Left lung (tissue), 10 donors: ENCODE results near the gene REC8. TPM values are rescaled to one million over a fixed set of nuclear protein-coding genes. Genes with fewer than 3 reads are reported as not detected.

Experiments used
- ATAC-seq: fragments of 200-7000 bp; cut with Tn5 transposase; one replicate; pipeline ENCODE4 v1.9.1; 2020; ENCODE audit warnings: moderate library complexity
- DNase-seq, 4 donors: peaks; one replicate each; pipeline ENCODE4 v3.0.0-alpha.2; 2013 to 2020
- H3K27ac ChIP-seq, 2 donors: fragments of 200-600 bp; sonication (generic) in 1 of 2; one replicate each; pipeline versions ENCODE4 v1.5.0 to v1.8.0; 2020 to 2021
- H3K27me3 ChIP-seq, 2 donors: fragments of 200-600 bp; sonication (generic) in 1 of 2; one replicate each; pipeline versions ENCODE4 v1.5.0 to v1.8.0; 2020 to 2021
- H3K36me3 ChIP-seq, 2 donors: fragments of 200-600 bp; sonication (generic) in 1 of 2; one replicate each; pipeline versions ENCODE4 v1.5.0 to v1.8.0; 2020 to 2021
- H3K4me1 ChIP-seq, 2 donors: fragments of 200-600 bp; one replicate each; pipeline ENCODE4 v1.8.0; 2021
- H3K4me3 ChIP-seq, 2 donors: fragments of 200-600 bp; sonication (generic) in 1 of 2; one replicate each; pipeline versions ENCODE4 v1.5.0 to v1.8.0; 2020 to 2021; ENCODE audit warnings: mild to moderate bottlenecking in 1 of 2
- H3K9me3 ChIP-seq, 2 donors: fragments of 200-600 bp; sonication (generic) in 1 of 2; one replicate each; pipeline versions ENCODE4 v1.5.0 to v1.8.0; 2020 to 2021
- CTCF ChIP-seq, 2 donors: fragments of 200-600 bp; sonication (generic) in 1 of 2; IDR thresholded peaks; one replicate each; pipeline versions ENCODE4 v1.5.0 to v1.8.0; 2021; ENCODE audit warnings: antibody characterized with exemption in 2 of 2
- intact Hi-C, 2 donors: fragments of 100-400 bp; cut with DNase I; formaldehyde crosslinking; loops; one replicate each; pipeline versions ENCODE4 v1.11.2 to v1.14.2; 2022
- polyA plus RNA-seq, 6 donors: library from polyadenylated mRNA; unstranded; fragments of 120-200 nt; gene quantifications; one replicate each; pipeline ENCODE4 v1.2.1, GENCODE V29; 2013; ENCODE audit not compliant: insufficient read length in 6 of 6
- total RNA-seq, 2 donors: library from RNA; stranded (reverse); fragmentation: NEBNext Ultra II Directional; extraction: Animal tissue kit (Norgen Biotek cat#: 25700); gene quantifications; one replicate each; pipeline ENCODE4 v1.2.1, GENCODE V29; 2021
- donor health status: DM: no; HTN: yes; CAD: no.
- donor health status: DM: no; HTN: no; CAD: no.

Gene REC8
- total and polyA plus RNA-seq, 8 donors: 27.0 to 66.0 (median 42.0) TPM

GRCh38 chr14:24187539-24187915, 15.6 kb downstream of the REC8 start:
- intact Hi-C loops: no loop called here
- TF ChIP-seq CTCF (IDR thresholded peaks at IDR 0.05): no peak
- no peak for ATAC-seq
- Histone ChIP-seq H3K4me3 (peak overlapping the region in 1 of 2 donors; percentile 74), H3K4me1 (peaks cover 6 to 29% of the 10 kb centered on the region in 2 donors), H3K27me3 (no peaks in the 10 kb centered on the region), H3K36me3 (peaks cover 0 to 78% of the 10 kb centered on the region in 2 donors), H3K9me3 (no peaks in the 10 kb centered on the region), H3K27ac (peak overlapping the region in 1 of 2 donors; percentile 73)
- DNase-seq: no peak

GRCh38 chr14:24188251-24189058, 16.6 kb downstream of the REC8 start, which contains the start of gene IPO4:
TSS of gene IPO4 (minus strand) at chr14:24188816. CDS start at chr14:24188787, 29 bp downstream.
- intact Hi-C loops: no loop called here

GRCh38 chr14:24189059-24189375, 17.1 kb downstream of the REC8 start:
- no peaks in the 10 kb centered on the region for H3K9me3 ChIP-seq
- no peaks in the 10 kb centered on the region for H3K27me3 ChIP-seq
- no peak for TF ChIP-seq CTCF (IDR thresholded peaks at IDR 0.05)
- peak overlapping the region; percentile 36 to 73 for H3K27ac ChIP-seq
- ATAC-seq (no peak), DNase-seq (no peak)
- peak overlapping the region; percentile 74 to 86 for H3K4me3 ChIP-seq
- H3K4me1 ChIP-seq: peaks cover 7 to 33% of the 10 kb centered on the region in 2 donors
- intact Hi-C loops: no loop called here
- H3K36me3 ChIP-seq: peaks cover 0 to 70% of the 10 kb centered on the region in 2 donors

More at GRCh38 chr14:24188251-24189058, 16.6 kb downstream of the REC8 start, which contains the start of gene IPO4:
- Histone ChIP-seq H3K36me3 (peaks cover 0 to 76% of the 10 kb centered on the region in 2 donors), H3K4me1 (peaks cover 6 to 29% of the 10 kb centered on the region in 2 donors), H3K4me3 (peak within 1 kb of the TSS; percentile 74 to 86), H3K9me3 (no peaks in the 10 kb centered on the region), H3K27ac (peak within 1 kb of the TSS; percentile 36 to 73), H3K27me3 (no peaks in the 10 kb centered on the region)
- DNase-seq: peak; percentile 94 to 98 (median 96)
- ATAC-seq: peak; percentile 97
- TF ChIP-seq CTCF (IDR thresholded peaks at IDR 0.05): no peak

- H3K27ac ChIP-seq: peak overlapping the region in 1 of 2 donors; percentile 73
- DNase-seq: no peak
- peaks cover 12 to 37% of the 10 kb centered on the region in 2 donors for H3K4me1 ChIP-seq
- H3K4me3 ChIP-seq: no peak overlapping the region
- H3K36me3 ChIP-seq: peaks cover 0 to 66% of the 10 kb centered on the region in 2 donors
- TF ChIP-seq CTCF (IDR thresholded peaks at IDR 0.05): no peak
- H3K27me3 ChIP-seq: no peaks in the 10 kb centered on the region
- intact Hi-C loops: no loop called here
- no peak for ATAC-seq
- no peaks in the 10 kb centered on the region for H3K9me3 ChIP-seq
These were observed 17.6 kb downstream of the REC8 start for GRCh38 chr14:24189460-24189859.

- peaks cover 0 to 56% of the 10 kb centered on the region in 2 donors for H3K36me3 ChIP-seq
- intact Hi-C loops: no loop called here
- TF ChIP-seq CTCF (IDR thresholded peaks at IDR 0.05): no peak
- no peaks in the 10 kb centered on the region for H3K9me3 ChIP-seq
- peaks cover 14 to 43% of the 10 kb centered on the region in 2 donors for H3K4me1 ChIP-seq
- no peak overlapping the region for H3K27ac ChIP-seq
- no peaks in the 10 kb centered on the region for H3K27me3 ChIP-seq
- DNase-seq: no peak
- ATAC-seq: no peak
- no peak overlapping the region for H3K4me3 ChIP-seq
These were observed 18.5 kb downstream of the REC8 start for GRCh38 chr14:24190416-24190815.
